ENCODE results near the gene VILL.
"Not testable (repeated sequence)": the region's sequence is repeated elsewhere in the genome, so short reads cannot be mapped to it uniquely, and the experiment has no call there.

Gene VILL

GRCh38 chr3:37963635-37964034 is 27.0 kb upstream of the VILL start:
- DNase-seq (ENCODE audit: low spot score): no peak

DNA sequence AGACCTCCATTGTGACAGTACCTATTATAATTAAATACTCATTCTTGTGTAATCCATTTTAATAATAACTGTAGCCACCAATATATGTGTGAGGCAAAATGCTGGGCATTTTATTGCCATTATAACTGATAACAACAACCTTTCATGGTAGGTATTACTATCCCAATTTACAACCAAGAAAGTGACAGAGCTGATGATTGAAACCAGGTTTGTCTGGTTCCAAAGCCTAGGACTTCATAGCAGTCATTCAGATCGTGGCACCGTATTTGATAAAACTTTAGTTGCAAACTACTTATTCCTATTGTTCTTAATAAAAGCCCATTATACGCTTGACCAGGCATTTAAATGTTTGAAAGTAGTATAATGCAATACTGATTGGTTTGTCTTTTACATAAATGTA is 26.4 kb upstream of the VILL start:
- no peak for DNase-seq (ENCODE audit: low spot score)

- no peak for DNase-seq (ENCODE audit: low spot score)
Measured at GRCh38 chr3:37964716-37965115, 25.9 kb upstream of the VILL start.

DNA sequence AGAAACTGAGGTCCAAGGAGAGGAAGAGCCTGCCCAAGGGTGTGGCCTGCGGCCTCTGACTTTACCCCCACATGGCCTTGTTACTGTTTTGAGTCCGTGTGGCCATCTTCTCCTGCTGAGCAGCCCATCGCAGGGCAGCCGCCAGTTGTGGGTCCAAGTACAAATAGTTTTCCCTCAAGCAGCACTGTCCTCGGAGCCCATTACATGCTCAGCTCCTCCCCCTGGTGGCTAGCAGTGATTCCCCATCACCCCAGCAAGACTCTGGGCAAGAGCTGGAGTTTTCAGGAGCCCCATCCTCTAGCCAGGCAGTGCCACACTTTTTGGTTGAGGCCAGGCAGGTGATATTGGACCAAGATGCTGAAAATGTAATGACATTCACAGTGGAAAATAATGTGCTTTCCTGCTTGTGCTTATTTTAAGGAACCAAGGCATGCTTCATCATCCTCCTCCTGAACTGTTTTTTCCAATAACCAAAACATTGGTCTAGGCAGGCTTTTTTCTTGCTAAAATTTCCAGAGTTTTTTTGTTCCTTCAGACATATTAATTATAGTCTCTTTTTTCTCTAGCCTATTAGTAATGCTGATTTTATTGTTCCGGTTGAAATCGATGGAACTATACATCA is 23.2 kb upstream of the VILL start:
- peak; percentile 50 for DNase-seq (ENCODE audit: low spot score)

GRCh38 chr3:37968199-37968598 is 22.4 kb upstream of the VILL start:
- no peak for DNase-seq (ENCODE audit: low spot score)

DNA sequence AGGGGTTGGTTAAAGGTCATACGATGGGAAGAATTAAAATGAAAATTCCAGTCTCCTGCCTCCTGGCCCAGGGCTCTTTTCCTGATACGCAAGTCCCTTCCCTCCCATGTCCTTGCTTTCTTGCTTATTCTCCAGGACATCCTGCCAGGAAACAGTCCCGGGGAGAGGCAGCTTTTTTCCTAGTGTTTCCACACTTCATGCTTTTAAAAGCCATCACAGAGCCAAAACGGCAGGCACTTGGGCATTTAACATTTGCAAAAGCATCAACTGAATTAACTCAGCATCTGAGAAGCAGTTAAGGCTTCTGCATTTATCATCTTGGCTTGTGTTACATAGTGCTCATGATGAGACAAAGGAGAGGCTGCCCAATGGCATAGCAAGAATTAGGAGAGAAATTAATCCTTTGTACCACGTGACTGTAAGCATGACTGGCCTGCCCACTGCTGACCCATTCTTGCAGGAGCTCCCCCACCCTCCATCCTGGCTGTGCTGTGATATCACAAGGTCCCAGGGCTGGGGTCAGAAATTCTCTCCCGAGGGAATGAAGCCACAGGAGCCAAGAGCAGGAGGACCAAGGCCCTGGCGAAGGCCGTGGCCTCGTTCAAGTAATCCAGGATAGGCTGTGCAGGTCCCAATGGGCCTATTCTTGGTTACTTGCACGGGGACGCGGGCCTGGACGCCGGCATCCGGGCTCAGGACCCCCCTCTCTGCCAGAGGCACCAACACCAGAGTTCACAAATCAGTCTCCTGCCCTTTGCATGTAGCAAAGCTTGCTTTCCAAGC is 21.6 kb upstream of the VILL start:
- DNase-seq (ENCODE audit: low spot score): no peak

GRCh38 chr3:37969596-37970100 is 20.9 kb upstream of the VILL start:
- DNase-seq (ENCODE audit: low spot score): no peak

GRCh38 chr3:37970802-37971201 is 19.8 kb upstream of the VILL start:
- DNase-seq (ENCODE audit: low spot score): no peak

GRCh38 chr3:37971467-37971866 is 19.1 kb upstream of the VILL start:
- DNase-seq (ENCODE audit: low spot score): no peak

DNA sequence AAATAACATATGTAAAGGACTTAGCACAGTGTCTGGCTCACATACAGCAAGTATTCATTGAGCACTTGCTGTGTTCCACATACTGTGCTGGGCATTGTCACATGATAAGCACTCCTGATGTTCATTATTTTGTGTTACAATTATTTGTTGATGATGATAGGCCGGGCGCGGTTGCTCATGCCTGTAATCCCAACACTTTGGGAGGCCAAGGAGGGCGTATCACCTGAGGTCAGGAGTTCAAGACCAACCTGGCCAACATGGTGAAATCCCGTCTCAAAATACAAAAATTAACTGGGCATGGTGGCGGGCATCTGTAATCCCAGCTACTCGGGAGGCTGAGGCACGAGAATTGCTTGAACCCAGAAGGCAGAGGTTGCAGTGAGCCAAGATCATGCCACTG is 18.5 kb upstream of the VILL start:
- DNase-seq (ENCODE audit: low spot score): not testable (repeated sequence)

GRCh38 chr3:37973246-37974054 is 17.1 kb upstream of the VILL start:
- no peak for DNase-seq (ENCODE audit: low spot score)

DNA sequence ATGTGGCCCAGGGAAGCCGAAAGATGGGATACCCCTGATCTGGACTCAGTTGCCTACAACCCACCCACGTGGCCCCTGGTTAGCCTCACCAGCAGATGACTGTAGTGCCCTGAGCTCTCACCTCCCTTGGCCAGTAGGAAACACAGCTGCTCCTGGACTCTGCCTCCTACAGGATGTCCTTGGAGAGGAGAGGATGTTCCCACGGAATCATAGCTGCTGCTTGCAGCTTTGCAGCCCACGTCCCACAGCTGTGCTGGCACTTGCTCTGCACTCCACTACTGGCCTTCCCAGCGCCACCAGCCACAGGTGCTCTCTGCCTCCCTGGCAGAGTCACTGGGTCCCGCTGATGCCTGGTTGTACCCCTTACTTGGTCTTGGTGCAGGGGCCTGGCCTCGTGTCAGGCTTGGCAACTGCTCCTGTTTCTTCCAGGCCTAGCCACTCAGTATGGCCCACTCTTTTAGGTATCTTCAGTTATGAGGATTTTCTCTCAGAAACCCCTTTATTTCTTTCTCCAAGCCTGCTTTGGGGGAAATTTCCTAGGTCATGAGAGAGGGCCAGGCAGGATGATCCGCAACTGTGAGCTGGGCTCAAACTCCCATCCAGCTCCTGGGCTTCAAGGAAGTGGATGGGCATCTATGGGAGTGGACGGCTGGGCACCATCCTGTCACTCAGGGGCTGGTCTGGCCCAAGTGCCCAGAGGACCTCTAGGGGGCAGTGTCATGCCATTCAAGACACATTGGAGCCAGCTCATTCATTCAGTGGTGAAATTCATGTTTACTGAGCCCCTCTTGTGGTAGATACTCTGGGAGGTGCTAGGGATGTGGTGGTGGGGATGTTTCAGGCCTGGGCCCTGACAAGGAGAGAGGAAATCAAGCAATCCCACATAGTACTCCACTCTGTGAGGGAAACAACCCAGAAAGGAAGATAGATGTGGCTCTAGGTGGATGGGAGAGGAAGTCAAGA is 16.2 kb upstream of the VILL start:
- peak; percentile 69 for DNase-seq (ENCODE audit: low spot score)

DNA sequence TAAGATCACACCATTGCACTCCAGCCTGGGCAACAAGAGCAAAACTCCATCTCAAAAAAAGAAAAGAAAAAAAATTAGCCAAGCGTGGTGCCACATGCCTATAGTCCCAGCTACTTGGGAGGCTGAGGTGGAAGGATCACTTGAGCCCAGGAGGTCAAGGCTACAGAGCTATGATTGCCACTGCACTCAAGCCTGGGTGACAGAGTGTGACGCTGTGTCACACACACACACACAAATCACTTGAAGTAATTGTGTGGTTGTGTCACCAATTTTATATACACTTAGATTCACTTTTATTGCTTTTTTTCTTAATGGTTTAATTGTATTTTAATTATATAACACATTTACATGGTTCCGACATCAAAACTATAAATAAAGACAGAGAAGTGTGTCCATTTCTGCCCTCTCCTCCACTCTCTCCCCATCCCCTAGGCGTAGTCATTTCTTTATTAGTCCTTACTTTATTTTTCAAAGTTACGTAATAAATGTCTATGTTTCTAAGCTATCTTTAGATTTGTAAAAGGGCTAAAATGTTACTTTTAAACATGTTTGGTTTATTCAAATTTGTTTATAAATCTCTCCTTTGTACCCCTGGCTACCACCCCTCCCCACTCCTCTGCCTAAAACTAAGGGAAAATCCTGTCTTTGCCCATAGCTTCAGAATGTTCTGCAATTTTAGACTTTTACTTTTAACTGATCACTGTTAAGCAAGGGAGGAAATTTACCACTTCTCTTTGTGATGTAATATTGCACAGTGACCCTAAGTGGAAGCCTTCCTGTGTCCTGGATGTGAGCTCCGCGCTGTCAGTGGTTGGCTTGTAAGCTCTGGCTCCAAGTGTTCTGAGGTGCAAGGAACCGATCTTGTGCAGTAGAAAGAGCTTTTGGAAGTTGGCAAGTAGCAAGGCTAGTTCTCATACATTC is 10.8 kb upstream of the VILL start:
- no peak for DNase-seq (ENCODE audit: low spot score)

- DNase-seq (ENCODE audit: low spot score): no peak
Measured at GRCh38 chr3:37980462-37981347, 9.9 kb upstream of the VILL start.

DNA sequence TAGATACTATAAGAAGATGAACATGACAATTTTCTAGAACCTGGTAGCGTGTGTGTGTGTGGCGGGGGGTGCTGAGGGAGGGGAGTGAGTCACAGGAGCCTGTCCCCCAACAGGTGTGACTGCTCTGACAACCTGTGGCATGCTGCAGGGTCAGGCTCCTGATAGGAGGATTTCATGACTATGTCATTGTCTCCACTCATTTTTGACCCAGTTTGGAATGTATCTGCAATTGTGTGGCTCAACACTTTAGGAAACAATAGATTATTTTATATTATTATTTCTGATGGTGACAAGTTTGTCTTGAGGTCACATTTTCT is 9.3 kb upstream of the VILL start:
- no peak for DNase-seq (ENCODE audit: low spot score)

- no peak for DNase-seq (ENCODE audit: low spot score)
Measured at GRCh38 chr3:37982331-37982730, 8.3 kb upstream of the VILL start.

DNA sequence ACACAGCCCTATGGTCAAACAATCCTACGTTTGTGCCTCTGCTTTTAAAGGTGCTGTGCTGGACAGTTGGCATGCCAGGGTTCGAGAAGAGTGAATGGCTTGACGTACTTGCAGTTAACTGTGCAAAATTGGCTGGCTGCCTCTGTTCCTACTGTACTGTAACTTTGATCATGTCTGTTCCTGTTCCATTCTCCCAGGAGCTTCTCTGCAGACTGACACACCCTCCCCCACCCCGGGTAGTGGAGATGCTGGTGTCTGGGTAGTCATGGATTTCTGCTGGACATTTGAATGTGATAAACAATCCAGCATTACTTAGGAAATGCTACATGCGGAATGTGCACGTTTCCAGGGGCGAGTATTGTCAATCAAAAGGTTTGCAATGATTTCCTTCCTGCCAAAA is 6.5 kb upstream of the VILL start:
- no peak for DNase-seq (ENCODE audit: low spot score)

GRCh38 chr3:37984596-37984995 is 6.0 kb upstream of the VILL start:
- DNase-seq (ENCODE audit: low spot score): no peak

DNA sequence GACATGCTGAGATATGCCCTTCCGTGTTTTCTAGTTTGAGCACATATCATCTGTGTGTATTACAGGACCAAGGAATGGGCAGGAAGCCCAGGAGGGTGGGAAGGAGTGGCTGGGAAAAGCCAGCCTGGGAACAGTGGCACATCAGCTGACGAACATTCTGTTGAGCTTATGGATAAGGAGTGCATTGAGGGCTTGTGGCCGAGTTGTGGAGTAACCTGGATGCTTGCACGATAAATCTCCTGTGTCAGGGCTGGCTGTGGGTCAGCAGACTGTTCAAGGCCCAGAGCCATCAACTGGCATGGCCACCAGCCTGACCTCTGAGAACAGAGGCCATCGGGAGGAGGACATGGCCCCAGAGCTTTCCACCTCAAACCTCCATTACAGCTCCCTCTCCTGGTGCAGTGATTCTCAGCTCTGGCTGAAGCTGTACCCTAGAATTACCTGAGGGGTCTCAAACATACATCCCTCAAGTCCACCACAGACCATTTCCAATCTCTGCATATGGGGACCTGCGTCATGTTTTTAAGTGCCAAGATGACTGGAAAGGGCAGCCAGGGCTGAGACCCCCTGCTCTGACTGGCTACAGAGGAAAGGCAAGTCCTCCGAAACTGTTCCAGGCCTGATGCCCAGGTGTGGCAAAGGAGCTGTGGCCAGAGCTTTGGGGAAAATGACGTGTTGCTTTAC is 4.8 kb upstream of the VILL start:
- DNase-seq (ENCODE audit: low spot score): no peak
